WERI-Rb-1 (cell line): ENCODE measurements around the gene SLCO4A1.

Experiments used
- DNase-seq: peaks from one replicate; pipeline ENCODE4 v3.0.0-alpha.2; 2020
- H3K27ac ChIP-seq: fragments of 250-450 bp; sonication (Bioruptor Pico); 2 replicates; pipeline ENCODE4 v1.5.1; 2020; ENCODE audit warnings: mild to moderate bottlenecking, moderate library complexity
- H3K27me3 ChIP-seq: fragments of 250-450 bp; sonication (Bioruptor Pico); 2 replicates; pipeline ENCODE4 v1.5.1; 2021; ENCODE audit warnings: mild to moderate bottlenecking, low read depth, moderate library complexity; ENCODE audit not compliant: insufficient read depth, severe bottlenecking
- H3K36me3 ChIP-seq: fragments of 250-450 bp; sonication (Bioruptor Pico); 2 replicates; pipeline ENCODE4 v1.5.1; 2020; ENCODE audit warnings: mild to moderate bottlenecking, moderate library complexity
- H3K4me3 ChIP-seq: 2 replicates; pipeline ENCODE4 v1.5.1; 2011; ENCODE audit warnings: low read depth, mild to moderate bottlenecking, control low read depth, low read length
- H3K9me3 ChIP-seq: fragments of 250-450 bp; sonication (Bioruptor Pico); 2 replicates; pipeline ENCODE4 v1.5.1; 2021; ENCODE audit warnings: mild to moderate bottlenecking, moderate library complexity; ENCODE audit not compliant: severe bottlenecking
- CTCF ChIP-seq: IDR thresholded peaks from 2 replicates; pipeline ENCODE4 v1.5.1; 2011; ENCODE audit warnings: low read depth, mild to moderate bottlenecking, control low read depth, inconsistent platforms, low read length

SLCO4A1 gene

GRCh38 chr20:62657589-62657942 is 15.3 kb downstream of the SLCO4A1 start:
- Histone ChIP-seq H3K36me3 (peaks cover 25% of the 10 kb centered on the region), H3K27ac (no peak overlapping the region)
- no peak for DNase-seq

GRCh38 chr20:62657956-62658355 is 15.7 kb downstream of the SLCO4A1 start:
- H3K9me3 ChIP-seq = no peaks in the 10 kb centered on the region
- peaks cover 23% of the 10 kb centered on the region for H3K36me3 ChIP-seq
- H3K4me3 ChIP-seq = no peak overlapping the region
- H3K27me3 ChIP-seq = no peaks in the 10 kb centered on the region
- DNase-seq = no peak
- TF ChIP-seq CTCF = no peak
- H3K27ac ChIP-seq = no peak overlapping the region

More at GRCh38 chr20:62657589-62657942, 15.3 kb downstream of the SLCO4A1 start:
- Histone ChIP-seq H3K9me3 (no peaks in the 10 kb centered on the region), H3K27me3 (no peaks in the 10 kb centered on the region), H3K4me3 (no peak overlapping the region)
- TF ChIP-seq CTCF = no peak

GRCh38 chr20:62658593-62659178 is 16.4 kb downstream of the SLCO4A1 start:
- H3K27ac ChIP-seq = no peak overlapping the region
- H3K9me3 ChIP-seq = no peaks in the 10 kb centered on the region
- DNase-seq = no peak
- TF ChIP-seq CTCF = no peak
- no peaks in the 10 kb centered on the region for H3K27me3 ChIP-seq
- H3K36me3 ChIP-seq = peaks cover 26% of the 10 kb centered on the region
- H3K4me3 ChIP-seq = no peak overlapping the region

- H3K4me3 ChIP-seq = no peak overlapping the region
- no peak for TF ChIP-seq CTCF
- DNase-seq = no peak
- peaks cover 26% of the 10 kb centered on the region for H3K36me3 ChIP-seq
- H3K27ac ChIP-seq = no peak overlapping the region
- no peaks in the 10 kb centered on the region for H3K9me3 ChIP-seq
- H3K27me3 ChIP-seq = no peaks in the 10 kb centered on the region
Observed at GRCh38 chr20:62659488-62660239, 17.4 kb downstream of the SLCO4A1 start.

- no peak overlapping the region for H3K27ac ChIP-seq
- no peak for DNase-seq
- H3K4me3 ChIP-seq = no peak overlapping the region
- peaks cover 26% of the 10 kb centered on the region for H3K36me3 ChIP-seq
- TF ChIP-seq CTCF = no peak
- no peaks in the 10 kb centered on the region for H3K9me3 ChIP-seq
- H3K27me3 ChIP-seq = no peaks in the 10 kb centered on the region
Observed at GRCh38 chr20:62660240-62660615, 17.9 kb downstream of the SLCO4A1 start.

- Histone ChIP-seq H3K27ac (no peak overlapping the region), H3K4me3 (no peak overlapping the region), H3K9me3 (no peaks in the 10 kb centered on the region), H3K27me3 (no peaks in the 10 kb centered on the region), H3K36me3 (peaks cover 26% of the 10 kb centered on the region)
- DNase-seq = no peak
- no peak for TF ChIP-seq CTCF
Observed at GRCh38 chr20:62660768-62661167, 18.5 kb downstream of the SLCO4A1 start.
